Measurements from ENCODE around the gene LAMA1.

Gene LAMA1

GRCh38 chr18:6959110-6959509, 158.5 kb downstream of the LAMA1 start:
- no peak for TF ChIP-seq ZFX (IDR thresholded peaks at IDR 0.05)
- TF ChIP-seq CTCF (conservative IDR thresholded peaks at IDR 0.05): no peak
- H3K27ac ChIP-seq: no peak overlapping the region

GRCh38 chr18:6956999-6957398, 160.6 kb downstream of the LAMA1 start:
- H3K27ac ChIP-seq: no peak overlapping the region
- TF ChIP-seq CTCF (conservative IDR thresholded peaks at IDR 0.05) (no peak), ZFX (IDR thresholded peaks at IDR 0.05) (no peak)

GRCh38 chr18:6956495-6956894, 161.1 kb downstream of the LAMA1 start:
- H3K27ac ChIP-seq: no peak overlapping the region
- no peak for TF ChIP-seq ZFX (IDR thresholded peaks at IDR 0.05)
- no peak for TF ChIP-seq CTCF (conservative IDR thresholded peaks at IDR 0.05)

- TF ChIP-seq CTCF (conservative IDR thresholded peaks at IDR 0.05): no peak
- TF ChIP-seq ZFX (IDR thresholded peaks at IDR 0.05): no peak
- H3K27ac ChIP-seq: no peak overlapping the region
Observed at GRCh38 chr18:6955304-6955703, 162.3 kb downstream of the LAMA1 start.

GRCh38 chr18:6954501-6954900, 163.1 kb downstream of the LAMA1 start:
- H3K27ac ChIP-seq: no peak overlapping the region
- TF ChIP-seq ZFX (IDR thresholded peaks at IDR 0.05): no peak
- TF ChIP-seq CTCF (conservative IDR thresholded peaks at IDR 0.05): no peak

GRCh38 chr18:6951336-6952090, 166.1 kb downstream of the LAMA1 start:
- H3K27ac ChIP-seq: no peak overlapping the region
- TF ChIP-seq CTCF (conservative IDR thresholded peaks at IDR 0.05): no peak
- TF ChIP-seq ZFX (IDR thresholded peaks at IDR 0.05): no peak

- H3K27ac ChIP-seq: no peak overlapping the region
- TF ChIP-seq CTCF (conservative IDR thresholded peaks at IDR 0.05) (no peak), ZFX (IDR thresholded peaks at IDR 0.05) (no peak)
Observed at GRCh38 chr18:6950641-6951040, 167.0 kb downstream of the LAMA1 start.
